ENCODE data around the gene LSM2.
"Not testable (repeated sequence)": the region's sequence is repeated elsewhere in the genome, so short reads cannot be mapped to it uniquely, and the experiment has no call there.

LSM2 gene

DNA sequence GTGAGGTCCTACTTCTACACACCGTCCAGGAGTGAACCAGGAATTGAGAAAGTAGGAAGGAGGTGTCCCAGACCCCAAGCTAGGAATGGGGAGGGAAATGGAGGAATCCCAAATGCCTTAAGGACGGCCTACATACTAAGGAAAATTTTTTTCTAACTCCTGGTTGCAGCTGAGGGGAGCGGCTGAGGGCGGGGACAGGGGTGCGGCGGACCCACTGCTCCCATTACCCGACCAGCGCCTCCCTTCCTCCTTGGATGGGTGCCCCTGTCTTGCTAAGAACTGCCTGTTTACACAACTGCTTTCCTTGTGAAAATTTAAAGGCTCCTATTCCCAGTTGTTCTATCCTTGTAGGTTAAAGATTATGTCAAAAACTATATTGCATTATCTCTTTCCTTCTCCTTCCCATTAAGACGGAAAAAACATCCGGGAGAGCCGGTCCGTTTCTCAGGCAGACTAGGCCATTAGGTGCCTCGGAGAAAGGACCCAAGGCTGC, 20.1 kb upstream of the LSM2 start:
- DNase-seq = no peak

DNA sequence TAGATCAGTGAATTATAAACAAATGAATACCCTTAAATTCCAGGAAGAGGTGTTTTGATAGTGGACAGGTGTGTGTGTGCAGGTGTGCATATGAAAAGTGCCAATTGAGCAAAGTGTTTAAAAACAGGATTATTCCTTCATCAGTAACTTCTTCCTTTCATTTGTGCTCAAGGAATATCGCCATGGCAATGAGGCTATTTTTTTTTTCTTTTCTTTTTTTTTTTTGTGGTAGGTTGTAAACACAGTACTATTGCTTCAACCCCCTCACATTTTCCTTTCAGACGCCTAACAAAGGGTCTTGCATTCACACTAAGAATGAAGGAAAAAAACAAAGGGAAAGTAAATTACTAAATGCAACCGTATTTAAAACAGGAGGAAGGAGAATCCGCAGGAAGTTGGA, 18.8 kb upstream of the LSM2 start:
- DNase-seq = no peak

- not testable (repeated sequence) for DNase-seq
Observed at GRCh38 chr6:31823592-31824196, 16.9 kb upstream of the LSM2 start.

DNA sequence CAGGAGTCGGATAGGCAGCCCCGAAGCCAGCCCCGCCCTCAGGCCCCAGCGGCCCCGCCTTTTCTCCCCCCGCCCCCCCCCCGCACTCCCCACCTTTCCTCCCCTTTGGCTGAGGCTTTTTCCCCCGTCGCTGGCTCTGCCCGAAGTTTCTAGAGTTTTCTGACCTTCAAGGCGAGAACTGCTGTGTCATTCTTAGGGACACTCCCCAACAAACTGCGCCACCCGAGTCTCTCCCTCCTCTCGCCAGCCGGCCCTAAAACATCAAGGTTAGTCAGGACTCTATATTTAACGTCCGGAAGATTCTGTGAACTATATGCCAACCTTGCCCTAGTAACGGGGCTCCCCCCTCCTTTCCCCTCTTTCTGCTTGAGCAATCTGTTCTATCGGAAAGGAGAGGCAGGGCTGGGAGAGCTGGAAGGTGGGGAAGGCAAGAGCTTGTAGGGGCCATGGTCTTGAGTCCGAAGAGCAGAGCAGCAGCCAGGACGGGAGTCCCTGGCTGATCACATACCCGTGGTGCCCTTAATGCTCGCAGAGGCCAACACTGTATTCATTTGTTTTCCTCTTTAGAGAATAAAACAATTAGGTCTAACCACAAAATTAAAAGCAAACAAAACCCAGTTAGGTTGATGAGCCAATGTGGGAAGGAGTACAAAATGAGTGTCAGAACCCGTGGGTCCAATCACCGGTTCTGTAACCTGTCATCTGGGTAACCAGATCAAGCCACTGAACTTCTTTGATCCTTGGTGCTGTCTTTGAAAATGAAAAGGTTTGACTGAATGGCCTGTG, 15.5 kb upstream of the LSM2 start:
- DNase-seq = no peak

DNA sequence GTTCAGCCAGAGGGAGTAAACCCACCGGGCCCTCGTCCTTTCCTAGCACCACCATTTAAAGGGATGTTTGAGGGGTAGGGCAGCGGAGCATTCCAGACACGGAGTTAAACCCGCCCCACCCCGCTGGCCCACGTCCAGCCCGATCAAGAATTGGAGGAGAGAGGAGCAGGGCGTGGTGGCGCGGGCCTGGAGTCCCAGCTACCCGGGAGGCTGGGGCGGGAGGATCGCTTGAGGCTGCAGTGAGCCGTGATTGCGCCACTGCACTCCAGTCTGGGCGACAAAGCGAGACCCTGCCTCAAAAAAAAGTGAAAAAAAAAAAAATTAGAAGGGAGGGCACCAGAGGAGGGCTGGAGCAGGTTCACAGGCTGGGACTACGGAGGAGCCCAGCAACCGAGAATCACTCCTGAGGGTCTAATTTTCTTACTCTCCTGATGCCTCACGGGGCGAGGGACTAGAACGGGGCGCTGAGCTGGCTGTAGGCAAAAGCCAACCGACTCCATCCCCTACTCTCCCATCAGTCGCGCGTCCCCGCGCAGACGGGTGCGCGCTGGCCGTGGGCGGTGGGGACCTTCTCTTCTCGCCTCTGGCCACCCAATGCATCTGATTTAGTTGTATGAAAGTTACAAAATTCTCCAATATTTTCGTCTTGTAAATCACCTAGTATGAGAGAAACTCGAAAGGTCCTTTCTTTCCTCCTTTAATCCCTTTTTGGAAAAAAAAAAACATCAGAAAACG, 14.7 kb upstream of the LSM2 start:
- peak; percentile 54 for DNase-seq

GRCh38 chr6:31820399-31820798, 13.6 kb upstream of the LSM2 start:
- not testable (repeated sequence) for DNase-seq

DNA sequence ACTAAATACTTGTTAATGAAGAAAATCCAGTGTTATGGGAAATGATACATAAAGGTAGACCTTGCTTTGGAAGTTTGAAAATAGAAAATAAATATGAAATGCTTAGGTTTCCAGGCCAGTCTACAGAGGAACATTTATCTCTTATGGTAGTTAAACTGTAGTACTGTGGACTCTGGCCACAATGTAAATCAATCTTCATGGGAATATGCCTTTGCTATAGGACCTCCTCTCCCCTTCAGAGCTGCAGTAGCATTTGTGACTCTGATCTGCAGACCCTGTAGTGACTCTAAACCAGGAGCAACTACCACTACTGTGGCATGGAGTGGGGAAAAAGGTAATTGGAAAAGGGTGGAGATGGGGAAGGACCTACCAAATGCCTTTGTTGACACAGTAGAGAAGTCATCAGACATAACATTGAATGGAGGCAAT, 13.1 kb upstream of the LSM2 start:
- DNase-seq = no peak

- not testable (repeated sequence) for DNase-seq
Observed at GRCh38 chr6:31817929-31818511, 11.3 kb upstream of the LSM2 start.

GRCh38 chr6:31817133-31817928, 10.6 kb upstream of the LSM2 start:
- not testable (repeated sequence) for DNase-seq

- peak; percentile 98 for DNase-seq
Observed at GRCh38 chr6:31815025-31815838, 8.5 kb upstream of the LSM2 start, which contains the start of the genes HSPA1A and HSPA1L. HSPA1A (plus strand) TSS chr6:31815543; CDS start chr6:31815757, 214 bp downstream. HSPA1L (minus strand) TSS chr6:31815283; CDS start chr6:31811972, 3,311 bp downstream.

GRCh38 chr6:31814677-31815024, 7.9 kb upstream of the LSM2 start:
- peak; percentile 92 for DNase-seq

DNA sequence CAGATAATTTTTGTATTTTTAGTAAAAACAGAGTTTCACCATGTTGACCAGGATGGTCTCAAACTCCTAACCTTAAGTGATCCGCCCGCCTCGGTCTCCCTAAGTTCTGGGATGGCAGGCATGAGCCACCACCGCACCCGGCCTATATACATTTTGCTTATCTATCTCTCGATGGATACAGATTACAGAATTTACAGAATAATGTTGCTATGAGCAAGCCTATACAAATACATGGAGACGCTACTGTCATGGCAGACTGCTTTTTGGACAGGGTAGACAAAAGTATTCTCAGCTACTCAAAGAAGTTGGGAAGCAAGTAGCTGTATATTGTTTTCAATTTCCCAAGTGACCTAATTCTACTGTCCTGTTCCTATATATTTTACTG, 6.7 kb upstream of the LSM2 start:
- DNase-seq = no peak

GRCh38 chr6:31811645-31812044, 4.9 kb upstream of the LSM2 start:
- no peak for DNase-seq

DNA sequence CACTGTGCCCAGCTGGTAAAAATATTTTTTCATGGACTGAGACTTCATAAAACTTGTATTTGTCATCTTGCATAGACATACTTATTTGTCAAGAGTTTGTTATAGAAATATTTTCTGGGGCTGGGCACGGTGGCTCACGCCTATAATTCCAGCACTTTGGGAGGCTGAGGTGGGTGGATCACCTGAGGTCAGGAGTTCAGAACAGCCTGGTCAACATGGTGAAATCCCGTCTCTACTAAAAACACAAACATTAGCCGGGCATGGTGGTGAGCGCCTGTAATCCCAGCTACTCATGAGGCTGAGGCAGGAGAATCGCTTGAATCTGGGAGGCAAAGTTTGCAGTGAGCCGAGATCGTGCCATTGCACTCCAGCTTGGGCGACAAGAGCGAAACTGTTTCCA, 1.8 kb upstream of the LSM2 start:
- not testable (repeated sequence) for DNase-seq

DNA sequence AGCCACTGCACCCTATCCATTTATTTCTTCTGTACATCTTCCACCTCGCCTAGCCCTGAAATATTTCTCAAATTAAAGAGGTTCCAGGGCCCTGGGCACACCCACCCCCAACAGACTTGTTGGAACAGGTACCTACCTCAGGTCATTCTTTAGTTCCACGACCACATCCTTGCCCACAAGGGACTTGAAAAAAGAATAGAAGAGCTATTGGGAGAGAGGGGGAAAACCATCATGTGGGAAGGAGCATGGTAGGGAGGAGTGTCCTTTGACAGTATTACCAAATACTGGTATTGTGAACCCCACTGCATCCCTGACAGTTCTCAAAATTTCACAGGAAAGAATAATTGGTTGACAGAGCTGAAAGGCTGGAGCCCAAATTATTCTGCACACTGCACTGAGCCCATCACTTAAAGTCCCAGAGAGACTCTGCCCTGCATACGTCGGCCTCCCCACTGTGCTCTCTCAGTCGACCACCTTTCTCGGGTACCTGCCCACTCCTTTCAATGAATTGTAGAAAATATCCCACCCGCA, 762 bp downstream of the LSM2 start:
- DNase-seq = no peak

GRCh38 chr6:31801031-31801927, 5.5 kb downstream of the LSM2 start:
- DNase-seq = not testable (repeated sequence)

- no peak for DNase-seq
Observed at GRCh38 chr6:31799781-31800180, 7.0 kb downstream of the LSM2 start.

DNA sequence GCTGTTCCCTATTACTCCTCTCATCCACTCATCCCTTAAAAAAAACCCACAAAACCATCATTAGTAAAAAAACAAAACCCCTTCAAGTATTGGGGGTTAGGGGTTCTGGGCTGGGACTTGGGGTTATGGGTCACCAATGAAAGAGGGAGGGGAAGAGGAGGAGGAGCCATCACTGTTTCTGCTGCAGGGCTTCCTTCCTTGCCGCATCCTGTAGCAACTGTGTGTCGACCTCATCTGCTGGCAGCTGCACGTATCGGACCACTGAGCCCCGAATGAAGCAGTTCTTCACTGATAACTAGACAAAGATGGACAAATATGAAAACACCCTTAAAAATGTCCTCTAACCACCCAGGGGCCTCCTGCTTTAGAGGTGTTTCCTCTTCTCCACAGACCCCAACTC, 9.2 kb downstream of the LSM2 start:
- DNase-seq = no peak

GRCh38 chr6:31796993-31797385, 9.8 kb downstream of the LSM2 start:
- no peak for DNase-seq
